NCI-H128 (cell line): ENCODE results near the gene FOXA1.

Experiments
- DNase-seq: peaks from one replicate; lab custom pipeline; 2025; ENCODE audit not compliant: unreplicated experiment; lab: John Stamatoyannopoulos, UW

The FOXA1 gene

DNA sequence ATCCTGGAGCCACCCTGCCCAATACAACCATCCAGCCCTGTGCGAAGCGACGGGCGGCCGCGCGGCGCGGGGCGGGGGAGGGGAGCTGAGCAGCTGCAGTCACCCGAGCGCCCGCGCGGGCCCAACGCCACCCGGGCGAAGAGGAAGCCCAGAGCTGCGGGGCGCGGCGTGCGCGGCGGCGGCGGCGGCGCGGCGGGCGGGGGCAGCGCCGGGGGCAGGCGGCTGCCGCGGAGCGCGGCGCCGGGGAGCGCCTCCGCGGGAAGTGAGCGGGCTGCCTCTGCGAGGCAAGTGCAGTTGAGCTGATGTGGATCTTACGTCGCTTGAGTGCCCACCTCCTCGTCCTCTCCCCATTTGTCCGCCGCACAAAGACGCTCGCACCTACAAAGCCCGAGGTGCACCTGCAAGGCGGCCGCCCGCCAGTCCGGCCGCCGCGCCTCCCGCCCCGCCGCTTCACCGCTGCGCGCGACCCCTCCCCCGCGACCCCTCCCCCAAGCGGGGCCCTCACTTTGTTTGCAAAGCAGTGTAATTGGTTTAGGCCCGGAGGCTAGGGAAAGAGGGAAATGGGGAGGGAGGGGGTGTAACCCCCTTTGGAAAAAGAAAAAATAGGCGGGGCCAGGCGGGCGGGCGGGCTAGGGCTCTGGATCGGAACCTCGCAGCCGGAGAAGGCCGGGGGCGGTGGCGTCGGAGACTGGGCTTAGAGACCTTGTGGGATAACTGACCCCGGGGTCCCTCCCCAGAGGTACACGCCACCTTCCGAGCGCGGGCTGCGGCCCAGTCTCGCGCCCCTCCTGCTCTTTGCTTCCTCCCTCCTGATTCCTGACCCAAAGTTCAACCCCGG, at the start of gene FOXA1, which contains the start of gene TTC6:
Gene FOXA1 (minus strand): TSS at position 279 of the 838 bp plus-strand sequence. CDS start 277 bp downstream, at position 2.
Gene TTC6 (plus strand): TSS at position 659 of the 838 bp plus-strand sequence. CDS start 26,436 bp downstream, outside the sequence.
- DNase-seq = peak; percentile 79

DNA sequence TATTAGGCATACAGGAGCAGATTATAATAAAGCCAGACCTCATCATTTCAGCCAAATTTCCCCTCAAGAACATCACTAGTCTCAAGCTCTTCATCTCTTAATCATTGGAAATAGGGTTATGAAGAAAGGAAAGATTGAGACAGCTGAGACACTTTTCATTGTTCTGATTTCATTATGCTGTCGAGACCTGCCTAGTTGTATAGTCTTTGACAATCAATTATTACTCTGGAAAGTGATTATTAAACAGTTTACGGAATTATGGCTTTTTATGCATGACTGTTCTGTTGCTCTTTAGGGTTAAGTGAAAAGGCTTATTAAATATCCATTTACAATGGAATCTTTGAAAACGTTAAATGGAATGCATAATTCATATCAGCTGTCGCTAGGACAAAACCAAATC, 48.7 kb upstream of the FOXA1 start:
- no peak for DNase-seq

DNA sequence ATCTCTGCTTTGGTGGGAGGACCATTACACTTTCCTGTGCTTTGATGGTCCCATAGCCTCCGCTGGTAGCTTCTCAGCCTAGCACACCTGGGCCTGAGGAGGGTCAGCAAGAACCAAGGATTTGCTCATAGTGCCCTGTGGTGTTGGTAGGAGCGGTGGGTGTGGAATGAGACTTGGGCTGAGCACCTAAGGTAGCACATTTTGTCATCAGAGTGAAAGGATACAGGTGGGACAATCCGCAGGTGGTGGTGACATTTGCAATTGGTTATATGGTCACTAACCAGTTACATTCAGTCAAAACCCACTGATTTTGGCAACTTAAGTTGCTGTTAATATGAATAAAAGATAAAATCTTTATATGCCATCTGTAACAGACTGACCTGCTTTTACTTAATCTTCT, 47.1 kb upstream of the FOXA1 start:
- no peak for DNase-seq

DNA sequence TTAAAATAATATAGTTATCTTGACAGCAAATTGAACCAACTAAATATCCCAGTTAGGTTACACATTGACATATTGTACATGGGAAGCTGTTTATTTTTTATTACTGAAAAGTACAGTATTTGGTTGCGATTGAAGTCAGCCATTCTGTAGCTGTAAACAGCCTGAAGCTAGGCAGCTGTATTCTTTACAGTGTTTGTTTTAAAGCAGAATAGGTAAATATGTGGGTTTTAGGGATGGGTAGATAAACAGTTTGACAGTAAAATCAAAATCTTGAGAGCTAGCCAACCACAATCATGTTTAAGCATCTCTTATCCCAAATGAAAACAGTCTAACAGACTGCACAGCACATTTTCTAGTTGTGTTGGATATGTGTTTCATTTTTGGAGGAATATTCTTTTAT, 46.1 kb upstream of the FOXA1 start:
- DNase-seq = no peak

DNA sequence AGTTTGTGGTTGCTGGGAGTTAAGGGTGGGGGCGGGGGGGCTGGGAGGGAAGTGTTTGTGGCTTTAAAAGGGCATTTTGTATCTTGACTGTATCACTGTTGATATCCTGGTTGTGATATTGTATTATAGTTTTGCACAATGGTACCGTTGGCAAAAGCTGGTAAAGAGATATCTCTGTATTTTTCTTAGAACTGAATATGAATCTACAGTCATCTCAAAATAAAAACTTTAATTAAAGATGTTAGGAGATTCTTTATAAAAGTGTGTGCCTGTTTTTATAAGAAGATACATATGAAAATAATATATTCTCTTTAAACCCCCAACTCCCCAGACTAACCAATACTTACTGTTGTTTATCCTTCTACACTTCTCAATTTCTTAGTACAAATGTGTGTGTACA, 43.5 kb upstream of the FOXA1 start:
- no peak for DNase-seq

DNA sequence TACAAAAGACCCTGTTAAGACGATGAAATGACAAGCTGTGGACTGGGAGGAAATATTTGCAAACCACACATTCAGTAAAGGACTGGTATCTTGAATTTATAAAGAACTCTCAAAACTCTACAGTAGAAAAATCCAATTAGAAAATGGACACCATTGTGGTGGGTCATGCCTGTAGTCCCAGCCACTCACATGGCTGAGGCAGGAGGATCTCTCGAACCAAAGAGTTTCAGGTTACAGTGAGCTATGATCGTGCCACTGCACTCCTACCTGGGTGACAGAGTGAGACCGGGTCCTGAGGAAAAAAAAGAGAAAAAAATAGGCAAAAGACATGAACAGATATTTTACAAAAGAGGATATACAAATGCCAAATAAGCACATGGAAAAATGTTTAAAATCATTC, 42.3 kb upstream of the FOXA1 start:
- no peak for DNase-seq

DNA sequence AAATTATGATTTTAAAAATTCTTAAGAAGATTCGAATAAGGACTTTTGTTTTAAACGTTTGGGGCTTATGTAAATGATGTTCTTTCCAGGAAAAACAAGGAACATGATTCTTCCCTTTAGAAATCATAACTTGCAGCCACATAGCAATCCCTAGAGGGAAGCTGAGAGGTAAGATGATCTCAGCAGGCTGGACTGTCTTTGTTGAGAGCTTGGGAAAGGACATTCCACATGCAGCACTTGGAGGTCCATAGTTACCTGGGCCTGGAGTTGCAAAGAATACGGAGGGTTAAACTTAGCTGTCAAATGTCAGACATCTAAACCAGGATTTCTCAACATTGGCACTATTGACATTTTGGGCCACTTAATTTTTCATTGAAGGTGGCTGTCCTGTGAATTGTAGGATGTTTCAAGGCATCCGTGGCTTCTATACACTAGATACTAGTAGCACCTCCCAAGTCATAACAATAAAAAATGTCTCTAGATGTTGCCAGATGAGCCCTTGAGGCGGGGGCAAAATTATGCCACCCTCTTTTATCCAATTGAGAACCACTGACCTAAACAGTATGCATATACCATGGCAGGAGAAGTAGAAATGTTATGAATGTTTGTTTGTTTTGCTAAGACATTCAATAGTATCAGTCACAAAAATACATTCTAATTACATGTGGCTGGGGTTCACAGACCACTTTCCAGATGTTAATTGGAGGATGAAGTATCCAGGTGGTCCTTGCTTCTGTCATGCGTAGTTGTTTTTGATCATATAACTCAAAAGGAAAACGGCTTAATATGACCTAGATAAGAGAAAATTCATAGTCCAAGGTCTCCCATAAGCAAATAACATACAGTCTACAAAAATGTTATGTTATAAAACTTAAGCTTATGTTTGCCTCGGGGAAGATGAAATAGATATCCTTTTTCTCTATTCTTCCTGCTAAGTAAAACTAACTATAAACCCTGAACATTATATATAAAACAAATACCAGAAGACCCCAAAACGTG, 30.8 kb upstream of the FOXA1 start:
- DNase-seq = no peak

DNA sequence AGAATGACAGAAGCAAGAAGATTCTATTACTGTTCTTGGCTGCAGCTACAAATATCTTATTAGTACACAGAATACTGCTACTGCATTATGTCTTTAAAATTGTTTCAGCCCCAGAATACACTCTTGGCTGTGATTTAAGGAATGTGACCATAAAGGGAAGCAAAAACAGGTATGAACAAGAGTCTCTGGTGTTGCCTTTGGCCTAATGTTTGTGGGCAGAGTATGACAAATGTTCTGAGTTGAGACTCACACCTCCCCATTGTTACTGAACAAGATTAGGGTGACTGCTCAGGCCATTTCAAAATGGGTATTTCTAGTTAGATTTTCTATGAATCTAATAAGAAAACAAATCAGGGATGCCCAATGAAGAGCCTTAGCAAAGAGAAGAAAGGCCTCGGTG, 28.9 kb upstream of the FOXA1 start:
- no peak for DNase-seq

DNA sequence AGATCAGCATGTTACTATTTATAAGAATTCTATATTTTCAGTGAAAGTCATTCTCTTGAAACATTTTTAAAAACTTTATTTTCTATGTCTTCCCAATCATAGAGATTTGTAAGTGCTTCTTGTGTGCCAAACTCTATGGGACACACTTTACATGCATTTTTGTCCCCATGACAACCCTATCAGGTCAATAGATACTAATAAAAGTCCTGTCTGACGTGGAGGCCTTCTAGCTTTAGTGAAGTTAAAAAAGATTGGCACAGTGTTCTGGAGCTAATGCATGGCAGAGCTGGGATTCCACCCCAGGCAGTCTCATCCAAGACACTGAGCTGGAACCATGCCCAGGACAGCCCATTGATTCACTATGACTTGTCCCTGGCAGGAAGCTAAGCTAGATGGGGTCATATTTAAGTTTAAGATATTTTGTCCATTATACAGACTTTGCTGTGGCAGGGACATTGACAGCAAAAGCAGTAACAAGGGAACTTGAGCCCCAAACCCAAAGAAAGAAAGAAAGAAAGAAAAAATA, 28.4 kb upstream of the FOXA1 start:
- DNase-seq = no peak

DNA sequence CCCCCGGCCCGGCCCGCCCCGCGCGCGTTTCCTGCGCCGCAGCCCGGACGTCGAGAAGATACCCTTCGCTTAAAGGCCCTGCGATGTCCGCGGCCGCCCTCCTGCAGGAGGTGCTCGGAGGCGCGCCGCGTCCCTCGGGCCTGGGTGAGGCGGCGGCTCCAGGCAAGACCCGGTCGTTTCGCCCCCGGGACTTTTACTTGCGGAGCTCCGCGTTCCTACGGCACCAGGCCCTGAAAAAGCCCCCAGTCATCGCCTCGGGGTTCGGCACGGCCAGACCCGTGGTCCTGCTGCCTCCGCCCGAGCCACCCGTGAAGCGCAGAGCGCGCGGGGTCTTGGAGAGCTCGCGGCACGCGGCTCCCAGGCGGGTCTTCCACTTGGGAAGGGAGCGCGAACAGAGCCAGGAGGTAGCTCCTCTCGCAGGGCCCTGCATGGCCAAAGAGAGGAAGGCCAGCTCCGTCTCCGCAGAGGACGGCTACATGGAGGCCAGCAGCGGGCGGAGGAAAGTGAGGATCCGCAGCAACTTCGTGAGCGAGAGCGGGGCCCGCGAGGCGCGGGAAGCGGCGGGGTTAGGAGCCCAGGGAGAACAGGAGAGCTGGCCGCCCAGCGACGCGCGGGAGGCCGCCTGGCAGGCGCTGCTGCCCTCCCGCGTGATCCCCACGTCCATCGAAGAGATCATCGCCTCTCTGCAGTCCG, 27.3 kb upstream of the FOXA1 start:
- no peak for DNase-seq

DNA sequence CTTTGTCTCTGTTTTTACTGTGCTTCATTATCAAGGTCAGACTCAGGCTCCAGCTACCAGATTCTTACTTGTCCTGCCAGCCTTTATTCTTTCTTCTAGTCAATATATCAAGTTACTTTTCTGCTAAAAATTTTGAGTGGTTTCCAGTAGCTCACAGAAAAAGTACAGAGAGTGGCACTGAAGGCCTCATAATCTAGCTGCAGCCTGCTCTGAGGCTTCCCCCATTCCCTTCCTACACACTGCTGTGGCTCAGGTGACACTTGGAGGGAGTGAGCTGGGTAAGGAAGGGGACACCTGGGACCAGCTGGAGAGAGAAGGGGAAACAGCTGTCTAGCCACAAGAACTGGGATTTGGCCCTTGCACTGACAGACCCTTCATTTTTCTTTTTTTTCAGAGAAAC, 25.8 kb upstream of the FOXA1 start:
- no peak for DNase-seq

DNA sequence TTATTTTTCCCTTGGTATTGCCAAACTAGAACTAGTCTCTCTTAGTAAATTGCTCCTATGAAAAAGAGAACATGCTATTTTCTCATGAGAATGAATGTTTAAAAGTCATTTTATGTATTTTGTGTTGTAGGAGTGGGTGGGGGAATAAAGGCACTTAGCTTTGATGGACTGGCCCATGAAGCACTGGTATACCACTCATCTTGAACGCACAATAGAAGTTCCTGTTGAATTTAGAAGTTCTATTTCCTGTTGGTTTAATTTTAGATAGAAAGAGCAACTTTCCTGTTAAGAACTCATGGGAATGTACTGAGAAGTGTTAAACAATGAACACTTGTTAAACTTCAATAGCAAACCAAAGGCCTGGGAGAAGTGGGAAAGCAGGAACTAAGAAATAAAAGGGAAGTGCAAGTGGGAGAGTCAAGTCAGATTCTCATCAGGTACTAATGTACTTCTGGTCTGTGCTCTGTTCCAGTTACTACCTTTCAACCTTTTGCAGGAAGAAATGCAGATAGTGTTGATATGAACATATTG, 23.5 kb upstream of the FOXA1 start:
- no peak for DNase-seq

DNA sequence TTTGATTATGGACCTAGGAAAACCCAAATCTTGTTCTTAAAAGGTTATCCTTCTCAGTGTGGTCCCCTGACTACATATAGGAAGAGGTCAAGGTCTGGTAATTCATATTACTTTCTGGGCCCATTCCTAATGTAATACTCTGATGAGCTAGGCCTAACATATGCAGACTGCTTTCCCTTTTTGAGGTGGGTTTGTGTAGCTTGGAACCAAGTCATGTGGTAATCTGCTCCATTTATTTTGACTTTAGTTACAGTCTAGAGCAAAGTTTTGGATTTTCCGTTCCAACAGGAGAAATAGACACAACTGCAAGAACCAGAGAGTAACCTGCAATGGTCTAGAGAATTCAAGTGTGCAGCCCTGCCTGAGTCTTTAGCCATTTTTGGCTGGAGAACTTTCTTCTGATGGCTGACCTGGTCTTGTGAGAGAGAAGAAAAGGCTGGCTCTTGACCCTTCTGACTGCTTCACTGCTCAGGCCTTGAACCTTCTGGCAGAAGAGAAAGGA, 22.9 kb upstream of the FOXA1 start:
- no peak for DNase-seq

DNA sequence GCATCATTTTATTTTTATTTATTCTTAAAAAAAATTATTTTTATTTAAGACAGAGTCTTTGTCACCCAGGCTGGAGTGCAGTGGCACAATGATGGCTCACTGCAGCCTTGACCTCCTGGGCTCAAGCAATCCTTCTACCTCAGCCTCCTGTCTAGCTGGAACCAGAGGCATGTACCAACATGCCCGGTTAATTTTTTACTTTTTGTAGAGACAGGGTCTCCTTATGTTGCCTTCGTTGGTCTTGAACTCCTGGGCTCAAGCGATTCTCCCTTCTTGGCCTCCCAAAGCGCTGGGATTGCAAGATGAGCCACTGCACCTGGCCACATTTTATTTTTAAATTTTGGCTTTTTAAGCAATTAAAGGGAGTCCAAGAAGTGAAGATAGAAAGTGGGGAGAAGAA, 21.8 kb upstream of the FOXA1 start:
- no peak for DNase-seq

DNA sequence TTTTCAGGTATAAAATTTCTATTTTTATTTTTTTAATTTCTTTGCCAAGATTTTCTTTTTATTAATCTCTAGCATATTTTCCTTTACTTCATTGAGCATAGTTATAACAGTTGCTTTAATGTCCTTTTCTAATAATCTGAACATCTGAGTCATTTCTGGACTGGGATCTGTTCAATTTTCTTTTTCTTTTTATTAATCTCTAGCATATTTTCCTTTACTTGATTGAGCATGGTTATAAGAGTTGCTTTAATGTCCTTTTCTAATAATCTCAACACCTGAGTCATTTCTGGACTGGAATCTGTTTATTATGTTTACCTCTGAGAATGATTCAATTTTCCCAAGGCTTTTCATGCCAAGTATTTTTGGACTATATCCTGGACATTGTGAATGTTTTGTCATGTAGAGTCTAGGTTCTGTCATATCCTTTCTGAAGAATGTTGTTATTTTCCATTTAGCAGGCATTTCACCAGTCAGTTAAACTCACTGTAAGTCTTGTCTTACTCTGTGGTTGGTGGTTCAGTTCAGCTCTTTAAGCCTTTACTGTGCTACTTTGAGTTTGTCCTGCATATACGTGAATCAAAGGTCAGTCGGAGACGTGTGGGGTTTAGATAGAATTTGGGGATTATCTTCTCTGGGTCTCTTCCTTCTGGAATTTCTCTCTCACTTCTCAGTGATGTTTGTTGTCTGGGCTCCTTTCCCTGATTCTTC, 20.7 kb upstream of the FOXA1 start:
- no peak for DNase-seq

DNA sequence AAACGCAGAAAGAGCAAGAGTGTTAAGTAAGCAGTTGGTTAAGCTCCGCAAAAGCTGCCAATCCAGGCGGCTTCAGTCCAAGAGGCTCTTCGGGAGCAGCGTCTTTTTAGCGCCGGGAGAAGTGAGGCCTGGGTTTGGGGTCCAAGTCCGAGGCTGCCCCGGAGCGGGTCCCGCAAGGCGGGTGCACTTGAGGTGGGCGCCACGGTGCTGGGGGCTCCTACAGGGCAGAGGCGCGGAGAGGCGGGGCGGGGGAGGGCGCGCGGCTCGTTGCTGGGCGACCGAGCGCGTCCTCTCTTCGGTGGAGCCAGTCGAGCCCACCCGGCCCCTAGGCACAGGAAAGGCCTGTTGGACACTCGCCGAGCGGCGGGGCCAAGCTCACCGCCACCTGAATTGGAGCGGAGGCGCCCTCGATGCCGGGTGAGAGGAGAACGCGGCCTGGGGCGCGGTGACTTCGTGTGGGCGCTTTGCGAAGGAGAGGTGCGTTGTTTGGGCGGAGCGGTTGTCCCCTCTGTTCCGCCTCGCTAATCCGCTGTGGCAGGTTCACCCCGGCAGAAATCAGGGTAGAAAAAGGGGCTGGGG, 16.0 kb upstream of the FOXA1 start:
- no peak for DNase-seq

DNA sequence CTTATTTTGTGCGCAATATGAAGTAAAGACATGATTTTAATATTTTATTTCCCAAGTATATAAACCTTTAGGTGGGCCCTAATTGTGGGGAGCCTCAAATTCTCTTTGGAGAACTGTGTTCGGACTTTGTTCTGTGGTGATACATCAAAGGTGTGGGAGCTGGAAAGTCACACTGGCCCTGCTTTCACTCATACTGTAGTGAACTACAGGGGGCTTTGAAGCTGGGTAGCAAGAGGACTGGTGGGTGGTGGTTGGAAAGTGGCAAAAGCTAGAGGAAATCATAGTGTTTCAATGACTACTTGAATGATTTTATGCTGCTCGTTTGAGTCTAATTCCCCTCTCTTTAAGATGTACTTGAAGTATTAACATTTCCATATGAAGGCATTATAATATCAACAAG, 13.6 kb upstream of the FOXA1 start:
- DNase-seq = no peak

DNA sequence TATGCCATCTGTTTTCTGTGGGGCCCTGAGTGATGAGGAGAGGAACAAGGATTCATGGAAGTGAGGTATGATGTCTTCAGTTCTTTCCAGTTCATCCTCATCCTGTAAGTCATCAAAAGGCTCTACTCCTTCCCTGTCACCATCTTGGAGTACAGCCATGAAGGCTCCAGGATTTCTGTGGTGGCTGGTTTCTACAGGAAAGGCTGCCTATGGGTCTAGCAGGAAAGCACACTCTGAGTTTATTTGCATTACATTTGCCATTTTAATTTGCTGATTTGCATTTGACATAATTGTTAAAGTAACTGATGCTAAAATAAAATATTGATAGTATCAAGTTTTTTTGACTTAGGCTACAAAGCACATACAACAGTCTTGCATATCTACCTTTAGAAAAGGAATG, 11.6 kb upstream of the FOXA1 start:
- DNase-seq = no peak

DNA sequence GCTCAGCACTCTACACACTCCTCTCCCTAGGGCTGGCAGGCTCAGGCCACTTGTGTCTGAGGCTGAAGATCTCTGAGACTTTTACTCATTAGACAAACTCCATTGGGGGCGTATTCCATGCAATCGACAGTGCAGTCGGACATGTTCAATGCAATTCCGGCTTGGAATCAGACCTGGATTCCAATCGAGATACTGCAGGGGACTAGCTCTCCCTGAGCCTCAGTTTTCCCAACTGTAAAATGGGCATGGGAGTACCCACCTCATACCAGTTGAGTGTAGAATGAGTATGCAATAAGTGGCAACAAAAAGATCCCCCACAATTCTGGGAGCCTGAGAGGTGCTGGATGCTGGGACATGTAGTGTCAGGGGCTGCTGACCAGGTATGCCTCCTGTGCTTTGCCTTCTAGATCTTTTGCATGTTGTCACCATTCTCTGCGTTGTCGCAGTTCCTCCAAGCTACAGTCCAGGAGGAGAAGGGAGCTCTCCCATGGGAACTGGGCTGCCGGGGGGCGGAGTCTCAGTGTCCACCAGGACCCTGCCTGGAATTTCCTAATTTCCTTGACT, 8.7 kb upstream of the FOXA1 start:
- DNase-seq = no peak
